Panc1 (cell line): Measurements from ENCODE around the gene FAF2.

Experiments
- POLR2AphosphoS5 ChIP-seq: IDR thresholded peaks from 2 replicates; pipeline ENCODE4 v1.6.1; 2012; ENCODE audit warnings: mild to moderate bottlenecking, low read depth, low read length, moderate library complexity
- SIN3A ChIP-seq: IDR thresholded peaks from 2 replicates; pipeline ENCODE4 v1.6.1; 2012; ENCODE audit warnings: low read depth, mild to moderate bottlenecking, low read length, moderate library complexity, borderline replicate concordance; ENCODE audit not compliant: insufficient read depth
- TF ChIP-seq, protein P1 (sequence below): fragments of 450-650 bp; IDR thresholded peaks from 2 replicates; pipeline ENCODE4 v1.5.1; 2017; ENCODE audit warnings: mild to moderate bottlenecking
- TF ChIP-seq, protein P2 (sequence below), 2 experiments: IDR thresholded peaks; 2 replicates each; pipeline ENCODE4 v1.6.1; 2011 to 2012; ENCODE audit warnings: low read depth in 2 of 2, control low read depth in 1 of 2, low read length in 1 of 2, mild to moderate bottlenecking in 1 of 2, moderate library complexity in 1 of 2; ENCODE audit not compliant: insufficient read depth in 1 of 2

DNA sequence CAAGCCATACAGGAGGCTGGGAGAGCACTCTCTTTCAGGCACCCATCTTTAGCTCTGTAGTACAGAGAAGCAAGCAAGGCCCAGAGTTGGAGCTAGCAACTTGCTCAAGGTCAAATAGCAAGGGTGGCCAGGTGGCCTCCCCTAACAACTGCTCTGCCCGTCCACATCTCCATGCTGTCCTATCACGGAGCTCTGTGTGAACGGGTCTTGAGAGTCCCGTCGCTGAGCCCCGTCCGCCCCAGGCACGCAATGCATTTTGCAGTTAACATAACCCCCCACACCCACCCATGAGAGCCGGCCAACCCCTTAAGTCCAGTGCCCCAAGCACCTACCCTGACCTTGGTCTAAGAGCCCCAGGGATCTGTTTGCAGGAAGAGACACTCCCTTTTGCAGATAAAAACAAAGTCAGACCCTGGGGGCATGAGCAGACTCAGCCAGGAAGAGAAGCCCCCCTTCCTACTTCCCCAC lies 87.5 kb downstream of the FAF2 start:
- TF ChIP-seq, protein P1, sequence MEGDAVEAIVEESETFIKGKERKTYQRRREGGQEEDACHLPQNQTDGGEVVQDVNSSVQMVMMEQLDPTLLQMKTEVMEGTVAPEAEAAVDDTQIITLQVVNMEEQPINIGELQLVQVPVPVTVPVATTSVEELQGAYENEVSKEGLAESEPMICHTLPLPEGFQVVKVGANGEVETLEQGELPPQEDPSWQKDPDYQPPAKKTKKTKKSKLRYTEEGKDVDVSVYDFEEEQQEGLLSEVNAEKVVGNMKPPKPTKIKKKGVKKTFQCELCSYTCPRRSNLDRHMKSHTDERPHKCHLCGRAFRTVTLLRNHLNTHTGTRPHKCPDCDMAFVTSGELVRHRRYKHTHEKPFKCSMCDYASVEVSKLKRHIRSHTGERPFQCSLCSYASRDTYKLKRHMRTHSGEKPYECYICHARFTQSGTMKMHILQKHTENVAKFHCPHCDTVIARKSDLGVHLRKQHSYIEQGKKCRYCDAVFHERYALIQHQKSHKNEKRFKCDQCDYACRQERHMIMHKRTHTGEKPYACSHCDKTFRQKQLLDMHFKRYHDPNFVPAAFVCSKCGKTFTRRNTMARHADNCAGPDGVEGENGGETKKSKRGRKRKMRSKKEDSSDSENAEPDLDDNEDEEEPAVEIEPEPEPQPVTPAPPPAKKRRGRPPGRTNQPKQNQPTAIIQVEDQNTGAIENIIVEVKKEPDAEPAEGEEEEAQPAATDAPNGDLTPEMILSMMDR = no peak
- TF ChIP-seq POLR2AphosphoS5 (no peak), SIN3A (no peak)
- TF ChIP-seq, protein P2, sequence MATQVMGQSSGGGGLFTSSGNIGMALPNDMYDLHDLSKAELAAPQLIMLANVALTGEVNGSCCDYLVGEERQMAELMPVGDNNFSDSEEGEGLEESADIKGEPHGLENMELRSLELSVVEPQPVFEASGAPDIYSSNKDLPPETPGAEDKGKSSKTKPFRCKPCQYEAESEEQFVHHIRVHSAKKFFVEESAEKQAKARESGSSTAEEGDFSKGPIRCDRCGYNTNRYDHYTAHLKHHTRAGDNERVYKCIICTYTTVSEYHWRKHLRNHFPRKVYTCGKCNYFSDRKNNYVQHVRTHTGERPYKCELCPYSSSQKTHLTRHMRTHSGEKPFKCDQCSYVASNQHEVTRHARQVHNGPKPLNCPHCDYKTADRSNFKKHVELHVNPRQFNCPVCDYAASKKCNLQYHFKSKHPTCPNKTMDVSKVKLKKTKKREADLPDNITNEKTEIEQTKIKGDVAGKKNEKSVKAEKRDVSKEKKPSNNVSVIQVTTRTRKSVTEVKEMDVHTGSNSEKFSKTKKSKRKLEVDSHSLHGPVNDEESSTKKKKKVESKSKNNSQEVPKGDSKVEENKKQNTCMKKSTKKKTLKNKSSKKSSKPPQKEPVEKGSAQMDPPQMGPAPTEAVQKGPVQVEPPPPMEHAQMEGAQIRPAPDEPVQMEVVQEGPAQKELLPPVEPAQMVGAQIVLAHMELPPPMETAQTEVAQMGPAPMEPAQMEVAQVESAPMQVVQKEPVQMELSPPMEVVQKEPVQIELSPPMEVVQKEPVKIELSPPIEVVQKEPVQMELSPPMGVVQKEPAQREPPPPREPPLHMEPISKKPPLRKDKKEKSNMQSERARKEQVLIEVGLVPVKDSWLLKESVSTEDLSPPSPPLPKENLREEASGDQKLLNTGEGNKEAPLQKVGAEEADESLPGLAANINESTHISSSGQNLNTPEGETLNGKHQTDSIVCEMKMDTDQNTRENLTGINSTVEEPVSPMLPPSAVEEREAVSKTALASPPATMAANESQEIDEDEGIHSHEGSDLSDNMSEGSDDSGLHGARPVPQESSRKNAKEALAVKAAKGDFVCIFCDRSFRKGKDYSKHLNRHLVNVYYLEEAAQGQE (IDR thresholded peaks at IDR 0.05; ENCODE audit: insufficient read depth in 1 of 2, low read depth in 2 of 2, low read length in 1 of 2) = no peak
